Thymus (tissue), 14 donors: Measurements from ENCODE around the gene POC1A. TPM values are rescaled to one million over a fixed set of nuclear protein-coding genes. Genes with fewer than 3 reads are reported as not detected.
A peak's percentile ranks its signal among the peaks of the same experiment; 100 is the strongest.

Experiments
- DNase-seq, 9 donors: peaks; one replicate each; pipeline ENCODE4 v3.0.0-alpha.2; 2013; ENCODE audit warnings: low spot score in 9 of 9, low read depth in 6 of 9, missing footprints in 1 of 9
- H3K27ac ChIP-seq, 2 donors: one replicate each; pipeline ENCODE4 v1.5.1; 2013; ENCODE audit warnings: control low read depth in 1 of 2, low read depth in 1 of 2, low read length in 1 of 2, mild to moderate bottlenecking in 1 of 2, moderate library complexity in 1 of 2
- H3K27me3 ChIP-seq, 2 donors: one replicate each; pipeline ENCODE4 v1.5.1; 2013; ENCODE audit warnings: low read length in 1 of 2; ENCODE audit not compliant: control insufficient read depth in 2 of 2, insufficient read depth in 1 of 2
- H3K36me3 ChIP-seq, 2 donors: one replicate each; pipeline ENCODE4 v1.5.1; 2013; ENCODE audit warnings: low read length in 1 of 2, mild to moderate bottlenecking in 1 of 2, moderate library complexity in 1 of 2; ENCODE audit not compliant: control insufficient read depth in 2 of 2, insufficient read depth in 2 of 2
- H3K4me1 ChIP-seq, 2 donors: one replicate each; pipeline ENCODE4 v1.5.1; 2013; ENCODE audit warnings: low read length in 2 of 2; ENCODE audit not compliant: control insufficient read depth in 2 of 2, insufficient read depth in 2 of 2
- H3K4me3 ChIP-seq, 2 donors: one replicate each; pipeline ENCODE4 v1.5.1; 2013; ENCODE audit warnings: low read length in 2 of 2, control low read depth in 1 of 2, mild to moderate bottlenecking in 1 of 2
- H3K9me3 ChIP-seq, 2 donors: one replicate each; pipeline ENCODE4 v1.5.1; 2013; ENCODE audit warnings: low read length in 1 of 2, mild to moderate bottlenecking in 1 of 2; ENCODE audit not compliant: control insufficient read depth in 2 of 2, insufficient read depth in 1 of 2
- WGBS: extraction: QIAGEN DNeasy Blood & Tissue Kit; methylation state at CpG from one replicate; pipeline ENCODE4 v1.1.7; 2013; 5-methylcytosine and 5-hydroxymethylcytosine counted together
- long read RNA-seq, 10 donors: transcript quantifications; one replicate each; lab custom pipeline, GENCODE V29; 2026
- polyA plus RNA-seq: library from polyadenylated mRNA; stranded (reverse); fragments of 200-250 nt; gene quantifications from one replicate; pipeline ENCODE4 v1.2.3, GENCODE V29; 2013
- total RNA-seq: library from RNA; stranded (reverse); fragments of 120-200 nt; gene quantifications from one replicate; pipeline ENCODE4 v1.2.4, GENCODE V29; 2013
- donor health status: healthy.

POC1A gene
- total RNA-seq (12.3 TPM), polyA plus RNA-seq (2.6 TPM)
- long read RNA-seq, donor 1, result 0 reads
- long read RNA-seq, donor 2, transcript POC1A-201 (11 exons, 1,898 nt), result major isoform, 8 of 11 reads
- long read RNA-seq, donor 2, partial matches to known transcripts, result 0 of 11 reads
- long read RNA-seq, donor 2, other reads (novel, unspliced or antisense), result 0 of 11 reads
- long read RNA-seq, donor 3, partial matches to known transcripts, result 0 of 5 reads
- long read RNA-seq, donor 3, other reads (novel, unspliced or antisense), result 0 of 5 reads
- long read RNA-seq, donor 4, partial matches to known transcripts, result 0 of 3 reads
- long read RNA-seq, donor 4, other reads (novel, unspliced or antisense), result 0 of 3 reads
- long read RNA-seq, donor 5, partial matches to known transcripts, result 0 of 5 reads
- long read RNA-seq, donor 5, other reads (novel, unspliced or antisense), result 0 of 5 reads
- long read RNA-seq, donor 6, partial matches to known transcripts, result 0 of 3 reads
- long read RNA-seq, donor 6, other reads (novel, unspliced or antisense), result 0 of 3 reads
- long read RNA-seq, donor 7, partial matches to known transcripts, result 0 of 8 reads
- long read RNA-seq, donor 7, other reads (novel, unspliced or antisense), result 0 of 8 reads
- long read RNA-seq, donor 8, partial matches to known transcripts, result 0 of 2 reads
- long read RNA-seq, donor 8, other reads (novel, unspliced or antisense), result 0 of 2 reads
- long read RNA-seq, donor 9, partial matches to known transcripts, result 0 of 3 reads
- long read RNA-seq, donor 9, other reads (novel, unspliced or antisense), result 0 of 3 reads
- long read RNA-seq, donor 10, partial matches to known transcripts, result 0 of 2 reads
- long read RNA-seq, donor 10, other reads (novel, unspliced or antisense), result 0 of 2 reads

- Histone ChIP-seq H3K36me3 (peaks cover 5 to 14% of the 10 kb centered on the region in 2 donors), H3K4me1 (peaks cover 10 to 17% of the 10 kb centered on the region in 2 donors), H3K27me3 (no peaks in the 10 kb centered on the region), H3K9me3 (no peaks in the 10 kb centered on the region), H3K4me3 (peak within 1 kb of the TSS; percentile 60 to 77), H3K27ac (peak within 1 kb of the TSS; percentile 87 to 89)
- under 1% methylated on average over 83 of the region's 83 CpGs for WGBS
- DNase-seq, result peak; percentile 67 to 94 (median 77)
Measured at GRCh38 chr3:52154135-52155094, at the start of gene POC1A. Gene POC1A (minus strand): TSS chr3:52154423. CDS start chr3:52154372, 51 bp downstream.

- peaks cover 59 to 85% of the 10 kb centered on the region in 2 donors for H3K36me3 ChIP-seq
- no peak overlapping the region for H3K4me3 ChIP-seq
- DNase-seq, result no peak
- H3K4me1 ChIP-seq, result peaks cover 8 to 11% of the 10 kb centered on the region in 2 donors
- no peaks in the 10 kb centered on the region for H3K9me3 ChIP-seq
- peak overlapping the region in 1 of 2 donors; percentile 5 for H3K27ac ChIP-seq
- H3K27me3 ChIP-seq, result no peaks in the 10 kb centered on the region
- 96% methylated on average over 1 of the region's 1 CpG for WGBS
Measured at GRCh38 chr3:52203701-52204100, 49.5 kb upstream of the POC1A start.

- H3K4me3 ChIP-seq, result no peak overlapping the region
- WGBS, result 96% methylated on average over 4 of the region's 4 CpGs
- H3K36me3 ChIP-seq, result peaks cover 49 to 73% of the 10 kb centered on the region in 2 donors
- H3K27ac ChIP-seq, result no peak overlapping the region
- H3K27me3 ChIP-seq, result no peaks in the 10 kb centered on the region
- peaks cover 10 to 19% of the 10 kb centered on the region in 2 donors for H3K4me1 ChIP-seq
- no peak for DNase-seq
- H3K9me3 ChIP-seq, result peaks cover 0 to 5% of the 10 kb centered on the region in 2 donors
Measured at GRCh38 chr3:52202384-52203077, 48.3 kb upstream of the POC1A start.

- H3K36me3 ChIP-seq, result peaks cover 38 to 62% of the 10 kb centered on the region in 2 donors
- DNase-seq, result no peak
- peaks cover 10 to 29% of the 10 kb centered on the region in 2 donors for H3K4me1 ChIP-seq
- peaks cover 0 to 6% of the 10 kb centered on the region in 2 donors for H3K9me3 ChIP-seq
- no peak overlapping the region for H3K4me3 ChIP-seq
- no peak overlapping the region for H3K27ac ChIP-seq
- no peaks in the 10 kb centered on the region for H3K27me3 ChIP-seq
- 93% methylated on average over 5 of the region's 5 CpGs for WGBS
Measured at GRCh38 chr3:52200981-52201679, 46.9 kb upstream of the POC1A start.

GRCh38 chr3:52198643-52199608 is 44.7 kb upstream of the POC1A start:
- WGBS, result 60% methylated on average over 14 of the region's 14 CpGs
- peaks cover 10 to 34% of the 10 kb centered on the region in 2 donors for H3K4me1 ChIP-seq
- DNase-seq, result no peak
- peaks cover 0 to 6% of the 10 kb centered on the region in 2 donors for H3K9me3 ChIP-seq
- H3K27me3 ChIP-seq, result no peaks in the 10 kb centered on the region
- H3K4me3 ChIP-seq, result peak overlapping the region; percentile 71 to 100
- peaks cover 17 to 40% of the 10 kb centered on the region in 2 donors for H3K36me3 ChIP-seq
- peak overlapping the region in 1 of 2 donors; percentile 78 for H3K27ac ChIP-seq

- peak; percentile 74 to 95 (median 85) for DNase-seq
- WGBS, result under 1% methylated on average over 71 of the region's 71 CpGs
Measured at GRCh38 chr3:52197842-52198625, 43.8 kb upstream of the POC1A start, which contains the start of gene ALAS1. Gene ALAS1 (plus strand): TSS chr3:52198160. CDS start chr3:52199242, 1,082 bp downstream.

More at GRCh38 chr3:52197842-52198625, 43.8 kb upstream of the POC1A start, which contains the start of gene ALAS1:
- H3K9me3 ChIP-seq, result peaks cover 0 to 6% of the 10 kb centered on the region in 2 donors
- peak within 1 kb of the TSS; percentile 71 to 100 for H3K4me3 ChIP-seq
- H3K4me1 ChIP-seq, result peaks cover 10 to 34% of the 10 kb centered on the region in 2 donors
- peaks cover 8 to 31% of the 10 kb centered on the region in 2 donors for H3K36me3 ChIP-seq
- no peaks in the 10 kb centered on the region for H3K27me3 ChIP-seq
- peak within 1 kb of the TSS; percentile 45 to 78 for H3K27ac ChIP-seq
